H1 (cell line): ENCODE data around the gene ZNF705A. TPM values are rescaled to one million over a fixed set of nuclear protein-coding genes. Genes with fewer than 3 reads are reported as not detected.

Experiments
- CTBP2 ChIP-seq: IDR thresholded peaks from 2 replicates; pipeline ENCODE4 v1.7.0; 2011; ENCODE audit warnings: borderline replicate concordance, mild to moderate bottlenecking, moderate library complexity, mixed read lengths, low read length; ENCODE audit not compliant: insufficient read depth, insufficient read length
- EZH2 ChIP-seq: fragments of 200-600 bp; sonication (generic); IDR thresholded peaks from 2 replicates; pipeline ENCODE4 v1.7.1; 2012; ENCODE audit warnings: low read depth, mild to moderate bottlenecking, moderate library complexity, low read length, inconsistent platforms; ENCODE audit not compliant: severe bottlenecking
- KDM1A ChIP-seq: fragments of 200-600, 300-600 bp; sonication (generic); IDR thresholded peaks from 2 replicates; pipeline ENCODE4 v1.7.1; 2016; ENCODE audit warnings: mild to moderate bottlenecking, low read length, borderline replicate concordance
- RAD21 ChIP-seq, 2 experiments: IDR thresholded peaks in 1 of 2; conservative IDR thresholded peaks in 1 of 2; 2 replicates each; pipeline ENCODE4 v1.6.1; 2011; ENCODE audit warnings: low read depth in 2 of 2, low read length in 2 of 2, improper control_type of control experiment in 1 of 2, inconsistent platforms in 1 of 2, mild to moderate bottlenecking in 1 of 2, moderate library complexity in 1 of 2
- polyA plus RNA-seq, 7 experiments: library from polyadenylated mRNA; depleted of rRNA in 3 of 7; stranded (reverse) in 5 of 7; unstranded in 2 of 7; fragments of >200 nt in 5 of 7; fragments of 200-250 nt in 2 of 7; gene quantifications; 1 replicate in 5 of 7; 2 replicates in 1 of 7; 4 replicates in 1 of 7; pipeline versions ENCODE4 v1.2.1 to v1.2.3, GENCODE V29; 2011 to 2013; ENCODE audit warnings: missing spikeins in 2 of 7, mixed read lengths in 2 of 7
- total RNA-seq: library from RNA; stranded (reverse); fragmentation: NEBNext Ultra II Directional; extraction: Animal tissue kit (Norgen Biotek cat#: 25700); gene quantifications from 2 replicates; pipeline ENCODE4 v1.2.1, GENCODE V29; 2021

The ZNF705A gene
- total and polyA plus RNA-seq, 2 of the 8 experiments (the other 6 are each of a cell fraction or from before 2014, with no cell fraction given), result not detected

GRCh38 chr12:8154526-8154925, 2.3 kb upstream of the ZNF705A start (continued):
- no peak for TF ChIP-seq CTBP2
- TF ChIP-seq EZH2, result no peak
- no peak for TF ChIP-seq KDM1A
- TF ChIP-seq RAD21 (IDR thresholded peaks at IDR 0.05 in 1 of 2, conservative IDR thresholded peaks at IDR 0.05 in 1 of 2; ENCODE audit: low read depth in 2 of 2, low read length in 2 of 2), result no peak
